Ascending aorta (tissue), 2 donors: ENCODE measurements around the gene RBCK1. TPM values are rescaled to one million over a fixed set of nuclear protein-coding genes. Genes with fewer than 3 reads are reported as not detected.
"Not testable (repeated sequence)": the region's sequence is repeated elsewhere in the genome, so short reads cannot be mapped to it uniquely, and the experiment has no call there.

Experiments used
- DNase-seq, 2 donors: peaks; one replicate each; pipeline ENCODE4 v3.0.0-alpha.2; 2019; ENCODE audit warnings: low spot score in 2 of 2
- H3K27ac ChIP-seq, 2 donors: fragments of 200-600 bp; sonication (generic); one replicate each; pipeline ENCODE4 v1.5.1; 2016 to 2017; ENCODE audit warnings: mild to moderate bottlenecking in 1 of 2
- H3K27me3 ChIP-seq: fragments of 200-600 bp; sonication (generic); one replicate; pipeline ENCODE4 v1.5.1; 2017
- H3K36me3 ChIP-seq, 2 donors: fragments of 200-600 bp; sonication (generic); one replicate each; pipeline ENCODE4 v1.5.1; 2016
- H3K4me1 ChIP-seq, 2 donors: fragments of 200-600 bp; sonication (generic); one replicate each; pipeline ENCODE4 v1.5.1; 2016 to 2017; ENCODE audit warnings: mild to moderate bottlenecking in 1 of 2
- H3K4me3 ChIP-seq, 2 donors: fragments of 200-600 bp; sonication (generic); one replicate each; pipeline ENCODE4 v1.5.1; 2016 to 2017; ENCODE audit warnings: mild to moderate bottlenecking in 1 of 2
- H3K9me3 ChIP-seq, 2 donors: fragments of 200-600 bp; sonication (generic); one replicate each; pipeline ENCODE4 v1.5.1; 2016
- CTCF ChIP-seq, 3 experiments: fragments of 200-600 bp in 2 of 3; fragments of 450-650 bp in 1 of 3; sonication (generic) in 2 of 3; IDR thresholded peaks; one replicate each; pipeline ENCODE4 v1.5.1; 2016 to 2019; ENCODE audit warnings: antibody characterized with exemption in 3 of 3, mild to moderate bottlenecking in 1 of 3, moderate library complexity in 1 of 3
- intact Hi-C: fragments of 100-400 bp; cut with DNase I; formaldehyde crosslinking; loops from one replicate; pipeline ENCODE4 v1.15.1; 2023
- total RNA-seq: library from RNA; depleted of rRNA; stranded (reverse); fragments of >200 nt; gene quantifications from one replicate; pipeline ENCODE4 v1.1.0, GENCODE V29; 2016

The RBCK1 gene
- total RNA-seq, 1 donor from 2014 or later = 123 TPM

- Histone ChIP-seq H3K27me3 (no peaks in the 10 kb centered on the region), H3K9me3 (no peaks in the 10 kb centered on the region), H3K27ac (no peak overlapping the region), H3K4me1 (no peaks in the 10 kb centered on the region), H3K36me3 (no peaks in the 10 kb centered on the region), H3K4me3 (no peak overlapping the region)
- no peak for TF ChIP-seq CTCF (IDR thresholded peaks at IDR 0.05)
- intact Hi-C loops = loop anchor here (10.0 kb wide), 1 partner anchor 205 kb away; no protein-coding TSS in a partner anchor
- DNase-seq = no peak
Measured at GRCh38 chr20:469746-470490, 61.8 kb downstream of the RBCK1 start.

- H3K4me3 ChIP-seq = no peak overlapping the region
- no peak for DNase-seq
- H3K27ac ChIP-seq = no peak overlapping the region
- intact Hi-C loops = no loop called here
- H3K36me3 ChIP-seq = no peaks in the 10 kb centered on the region
- TF ChIP-seq CTCF (IDR thresholded peaks at IDR 0.05) = no peak
- H3K4me1 ChIP-seq = no peaks in the 10 kb centered on the region
- H3K27me3 ChIP-seq = no peaks in the 10 kb centered on the region
- no peaks in the 10 kb centered on the region for H3K9me3 ChIP-seq
Measured at GRCh38 chr20:472137-472846, 64.2 kb downstream of the RBCK1 start.

- no peak for TF ChIP-seq CTCF (IDR thresholded peaks at IDR 0.05)
- intact Hi-C loops = no loop called here
- no peak for DNase-seq
- Histone ChIP-seq H3K36me3 (peaks cover 0 to under 1% of the 10 kb centered on the region in 2 donors), H3K27me3 (no peaks in the 10 kb centered on the region), H3K27ac (no peak overlapping the region), H3K4me1 (no peaks in the 10 kb centered on the region), H3K4me3 (no peak overlapping the region), H3K9me3 (no peaks in the 10 kb centered on the region)
Measured at GRCh38 chr20:472889-473292, 64.8 kb downstream of the RBCK1 start.

GRCh38 chr20:474581-474980, 66.5 kb downstream of the RBCK1 start:
- TF ChIP-seq CTCF (IDR thresholded peaks at IDR 0.05) = no peak
- H3K4me3 ChIP-seq = no peak overlapping the region
- no peaks in the 10 kb centered on the region for H3K9me3 ChIP-seq
- H3K4me1 ChIP-seq = peaks cover 0 to 7% of the 10 kb centered on the region in 2 donors
- peaks cover 0 to 7% of the 10 kb centered on the region in 2 donors for H3K36me3 ChIP-seq
- no peak for DNase-seq
- H3K27me3 ChIP-seq = no peaks in the 10 kb centered on the region
- no peak overlapping the region for H3K27ac ChIP-seq
- intact Hi-C loops = no loop called here

- H3K4me1 ChIP-seq = peaks cover 0 to 7% of the 10 kb centered on the region in 2 donors
- H3K27ac ChIP-seq = peak overlapping the region; percentile 26 to 39
- no peak overlapping the region for H3K4me3 ChIP-seq
- DNase-seq = no peak
- intact Hi-C loops = loop anchor here (5.0 kb wide), 1 partner anchor 43 kb away; no protein-coding TSS in a partner anchor
- H3K36me3 ChIP-seq = peaks cover 0 to 7% of the 10 kb centered on the region in 2 donors
- H3K9me3 ChIP-seq = no peaks in the 10 kb centered on the region
- TF ChIP-seq CTCF (IDR thresholded peaks at IDR 0.05) = no peak
- H3K27me3 ChIP-seq = no peaks in the 10 kb centered on the region
Measured at GRCh38 chr20:475463-476357, 67.6 kb downstream of the RBCK1 start.

GRCh38 chr20:476561-477249, 68.6 kb downstream of the RBCK1 start:
- not testable (repeated sequence) for H3K27me3 ChIP-seq, H3K4me1 ChIP-seq, H3K9me3 ChIP-seq, H3K4me3 ChIP-seq, DNase-seq, H3K36me3 ChIP-seq
- H3K27ac ChIP-seq = peak overlapping the region in 1 of 2 donors; percentile 39
- intact Hi-C loops = loop anchor here (5.0 kb wide), 1 partner anchor 44 kb away; no protein-coding TSS in a partner anchor
